ENCODE data around the gene NDUFA11. TPM values are rescaled to one million over a fixed set of nuclear protein-coding genes. Genes with fewer than 3 reads are reported as not detected.

The NDUFA11 gene
- total and polyA plus RNA-seq, 2 donors (not counting 1 experiment from before 2014, with no cell fraction given): 115 to 276 TPM

DNA sequence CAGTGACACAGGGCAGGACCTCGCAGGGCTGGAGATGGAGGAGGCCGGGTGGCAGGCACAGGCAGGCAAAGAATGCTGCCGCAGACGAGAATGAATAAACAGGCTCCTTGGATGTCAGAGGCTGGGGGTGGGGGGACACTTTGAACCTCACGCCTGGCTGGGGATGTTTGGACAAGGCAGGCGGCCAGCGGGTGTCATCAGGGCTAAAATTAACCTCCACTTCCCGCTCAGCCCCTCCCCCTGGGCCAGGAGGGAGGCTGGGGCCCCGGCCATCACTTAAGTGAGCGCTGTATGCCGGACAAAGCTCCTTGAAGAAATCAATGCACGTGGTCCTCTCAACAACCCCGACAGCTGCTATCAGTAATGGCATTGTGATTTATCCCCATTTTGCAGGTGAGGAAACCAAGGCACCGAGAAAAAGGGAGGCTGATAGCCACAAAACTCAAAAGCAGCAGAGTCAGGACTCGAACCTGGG is 22.9 kb downstream of the NDUFA11 start:
- H3K4me3 Mint-ChIP-seq: no peak overlapping the region
- ATAC-seq (ENCODE audit: low read depth) (no peak), DNase-seq (no peak)
- no peaks in the 10 kb centered on the region for H3K36me3 ChIP-seq (replicated peaks in 1 of 2; ENCODE audit: control extremely low read depth in 1 of 2, control insufficient read depth in 1 of 2, extremely low read depth in 1 of 2, insufficient read depth in 2 of 2, low read length in 1 of 2)
- H3K27ac ChIP-seq (ENCODE audit: low read length in 2 of 2): no peak overlapping the region
- peaks cover 2% of the 10 kb centered on the region for H3K4me1 Mint-ChIP-seq
- 29% methylated on average over 14 of the region's 15 CpGs for WGBS (ENCODE audit: insufficient coverage)
- H3K4me3 ChIP-seq (ENCODE audit: control extremely low read depth in 1 of 5, extremely low read depth in 1 of 5, insufficient read depth in 1 of 5, low read depth in 2 of 5, low read length in 4 of 5): no peak overlapping the region
- CTCF ChIA-PET: no interaction called here
- intact Hi-C loops (cut with micrococcal nuclease): no loop called here
- no peaks in the 10 kb centered on the region for H4K20me1 ChIP-seq (ENCODE audit: control insufficient read depth, insufficient read depth, low read length, poor library complexity, severe bottlenecking)
- POLR2A ChIA-PET: no interaction called here
- no peaks in the 10 kb centered on the region for H3K9me3 Mint-ChIP-seq (ENCODE audit: insufficient read depth)
- H3K27me3 ChIP-seq (replicated peaks in 1 of 4; ENCODE audit: control extremely low read depth in 1 of 4, control insufficient read depth in 3 of 4, insufficient read depth in 4 of 4, low read length in 3 of 4): peaks cover 0 to 12% (median 1%) of the 10 kb centered on the region in 4 experiments
- peaks cover 24% of the 10 kb centered on the region for H3K27me3 Mint-ChIP-seq
- no peak overlapping the region for H3K4me2 ChIP-seq (replicated peaks; ENCODE audit: low read depth, low read length, poor library complexity, severe bottlenecking)
- no peak overlapping the region for H3K9ac ChIP-seq (ENCODE audit: low read length)
- no peak for TF ChIP-seq EZH2 (IDR thresholded peaks at IDR 0.05; ENCODE audit: borderline replicate concordance, insufficient read depth, low read depth, low read length, poor library complexity, severe bottlenecking)
- TF ChIP-seq, protein P1, sequence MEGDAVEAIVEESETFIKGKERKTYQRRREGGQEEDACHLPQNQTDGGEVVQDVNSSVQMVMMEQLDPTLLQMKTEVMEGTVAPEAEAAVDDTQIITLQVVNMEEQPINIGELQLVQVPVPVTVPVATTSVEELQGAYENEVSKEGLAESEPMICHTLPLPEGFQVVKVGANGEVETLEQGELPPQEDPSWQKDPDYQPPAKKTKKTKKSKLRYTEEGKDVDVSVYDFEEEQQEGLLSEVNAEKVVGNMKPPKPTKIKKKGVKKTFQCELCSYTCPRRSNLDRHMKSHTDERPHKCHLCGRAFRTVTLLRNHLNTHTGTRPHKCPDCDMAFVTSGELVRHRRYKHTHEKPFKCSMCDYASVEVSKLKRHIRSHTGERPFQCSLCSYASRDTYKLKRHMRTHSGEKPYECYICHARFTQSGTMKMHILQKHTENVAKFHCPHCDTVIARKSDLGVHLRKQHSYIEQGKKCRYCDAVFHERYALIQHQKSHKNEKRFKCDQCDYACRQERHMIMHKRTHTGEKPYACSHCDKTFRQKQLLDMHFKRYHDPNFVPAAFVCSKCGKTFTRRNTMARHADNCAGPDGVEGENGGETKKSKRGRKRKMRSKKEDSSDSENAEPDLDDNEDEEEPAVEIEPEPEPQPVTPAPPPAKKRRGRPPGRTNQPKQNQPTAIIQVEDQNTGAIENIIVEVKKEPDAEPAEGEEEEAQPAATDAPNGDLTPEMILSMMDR (IDR thresholded peaks at IDR 0.05): no peak
- H2AFZ ChIP-seq (ENCODE audit: insufficient read depth, low read depth, low read length, poor library complexity, severe bottlenecking): no peak overlapping the region
- no peak overlapping the region for H3K27ac Mint-ChIP-seq
- peaks cover 0 to 5% (median 0%) of the 10 kb centered on the region in 3 donors for H3K9me3 ChIP-seq (ENCODE audit: control extremely low read depth in 1 of 3, control insufficient read depth in 2 of 3, insufficient read depth in 1 of 3, low read length in 2 of 3)
- H3K79me2 ChIP-seq (ENCODE audit: control insufficient read depth, insufficient read depth, low read length): no peaks in the 10 kb centered on the region
- no peaks in the 10 kb centered on the region for H3K4me1 ChIP-seq (ENCODE audit: control insufficient read depth in 2 of 2, insufficient read depth in 2 of 2, low read length in 2 of 2)

DNA sequence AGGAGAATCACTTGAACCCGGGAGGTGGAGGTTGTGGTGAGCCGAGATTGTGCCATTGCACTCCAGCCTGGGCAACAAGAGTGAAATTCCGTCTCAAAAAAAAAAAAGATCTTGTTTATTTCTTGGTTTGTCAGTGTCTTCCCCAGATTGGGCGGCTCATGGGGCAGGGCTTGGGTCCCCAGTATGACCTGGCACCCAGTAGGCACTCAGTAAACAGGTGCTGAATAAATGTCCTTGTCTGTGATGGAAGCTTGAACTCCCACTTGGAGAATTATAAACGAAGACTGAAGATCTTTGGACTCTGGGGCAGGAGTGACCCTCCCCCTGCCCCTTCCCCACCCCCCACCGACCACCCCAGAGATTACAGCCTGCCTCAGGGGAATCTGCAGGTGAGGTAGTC is 23.4 kb downstream of the NDUFA11 start:
- Histone ChIP-seq H3K9ac (ENCODE audit: low read length) (no peak overlapping the region), H3K4me3 (ENCODE audit: control extremely low read depth in 1 of 5, extremely low read depth in 1 of 5, insufficient read depth in 1 of 5, low read depth in 2 of 5, low read length in 4 of 5) (no peak overlapping the region), H3K36me3 (replicated peaks in 1 of 2; ENCODE audit: control extremely low read depth in 1 of 2, control insufficient read depth in 1 of 2, extremely low read depth in 1 of 2, insufficient read depth in 2 of 2, low read length in 1 of 2) (no peaks in the 10 kb centered on the region), H2AFZ (ENCODE audit: insufficient read depth, low read depth, low read length, poor library complexity, severe bottlenecking) (no peak overlapping the region), H4K20me1 (ENCODE audit: control insufficient read depth, insufficient read depth, low read length, poor library complexity, severe bottlenecking) (no peaks in the 10 kb centered on the region), H3K27me3 (replicated peaks in 1 of 4; ENCODE audit: control extremely low read depth in 1 of 4, control insufficient read depth in 3 of 4, insufficient read depth in 4 of 4, low read length in 3 of 4) (peaks cover 0 to 12% (median 1%) of the 10 kb centered on the region in 4 experiments), H3K4me1 (ENCODE audit: control insufficient read depth in 2 of 2, insufficient read depth in 2 of 2, low read length in 2 of 2) (no peaks in the 10 kb centered on the region), H3K79me2 (ENCODE audit: control insufficient read depth, insufficient read depth, low read length) (no peaks in the 10 kb centered on the region), H3K9me3 (ENCODE audit: control extremely low read depth in 1 of 3, control insufficient read depth in 2 of 3, insufficient read depth in 1 of 3, low read length in 2 of 3) (peaks cover 0 to 5% (median 0%) of the 10 kb centered on the region in 3 donors), H3K4me2 (replicated peaks; ENCODE audit: low read depth, low read length, poor library complexity, severe bottlenecking) (no peak overlapping the region), H3K27ac (ENCODE audit: low read length in 2 of 2) (no peak overlapping the region)
- ATAC-seq (ENCODE audit: low read depth) (no peak), DNase-seq (no peak)
- POLR2A ChIA-PET: no interaction called here
- no peak overlapping the region for H3K27ac Mint-ChIP-seq
- intact Hi-C loops (cut with micrococcal nuclease): no loop called here
- no peaks in the 10 kb centered on the region for H3K9me3 Mint-ChIP-seq (ENCODE audit: insufficient read depth)
- WGBS (ENCODE audit: insufficient coverage): 81% methylated on average over 2 of the region's 6 CpGs
- no peak for TF ChIP-seq EZH2 (IDR thresholded peaks at IDR 0.05; ENCODE audit: borderline replicate concordance, insufficient read depth, low read depth, low read length, poor library complexity, severe bottlenecking)
- TF ChIP-seq, protein P1 (IDR thresholded peaks at IDR 0.05): no peak
- H3K27me3 Mint-ChIP-seq: peaks cover 21% of the 10 kb centered on the region
- peaks cover 2% of the 10 kb centered on the region for H3K4me1 Mint-ChIP-seq
- CTCF ChIA-PET: no interaction called here
- no peak overlapping the region for H3K4me3 Mint-ChIP-seq

Data from B cell (primary cell).